Muscle layer of duodenum (tissue), 2 donors: Measurements from ENCODE around the gene SGPP2.

Experiments used
- H3K27ac ChIP-seq: one replicate; pipeline ENCODE4 v1.7.0; 2013; ENCODE audit warnings: mild to moderate bottlenecking, low read length
- H3K27me3 ChIP-seq: one replicate; pipeline ENCODE4 v1.7.0; 2013; ENCODE audit warnings: low read depth, mild to moderate bottlenecking, control low read depth, low read length
- H3K36me3 ChIP-seq, 2 donors: one replicate each; pipeline ENCODE4 v1.7.0; 2013; ENCODE audit warnings: low read length in 2 of 2, control low read depth in 1 of 2, mild to moderate bottlenecking in 1 of 2; ENCODE audit not compliant: insufficient read depth in 2 of 2, control insufficient read depth in 1 of 2
- H3K4me1 ChIP-seq, 2 donors: one replicate each; pipeline ENCODE4 v1.7.0; 2013; ENCODE audit warnings: low read length in 2 of 2, mild to moderate bottlenecking in 2 of 2, control low read depth in 1 of 2, moderate library complexity in 1 of 2; ENCODE audit not compliant: insufficient read depth in 2 of 2, control insufficient read depth in 1 of 2
- H3K4me3 ChIP-seq, 2 donors: one replicate each; pipeline ENCODE4 v1.7.0; 2013; ENCODE audit warnings: low read length in 2 of 2, low read depth in 1 of 2, mild to moderate bottlenecking in 1 of 2
- H3K9me3 ChIP-seq, 2 donors: one replicate each; pipeline ENCODE4 v1.7.0; 2013; ENCODE audit warnings: low read length in 2 of 2, control low read depth in 1 of 2, mild to moderate bottlenecking in 1 of 2; ENCODE audit not compliant: control insufficient read depth in 1 of 2
- donor health status: healthy.

The SGPP2 gene

GRCh38 chr2:222595581-222595980 lies 171.2 kb downstream of the SGPP2 start:
- Histone ChIP-seq H3K9me3 (no peaks in the 10 kb centered on the region), H3K27me3 (no peaks in the 10 kb centered on the region), H3K4me3 (no peak overlapping the region), H3K4me1 (no peaks in the 10 kb centered on the region), H3K36me3 (peaks cover 11 to 40% of the 10 kb centered on the region in 2 donors), H3K27ac (no peak overlapping the region)

- Histone ChIP-seq H3K9me3 (no peaks in the 10 kb centered on the region), H3K27ac (no peak overlapping the region), H3K27me3 (no peaks in the 10 kb centered on the region), H3K4me1 (no peaks in the 10 kb centered on the region), H3K36me3 (peaks cover 17 to 26% of the 10 kb centered on the region in 2 donors), H3K4me3 (no peak overlapping the region)
Observed at GRCh38 chr2:222598611-222599010, 174.3 kb downstream of the SGPP2 start.

- Histone ChIP-seq H3K27ac (no peak overlapping the region), H3K4me3 (no peak overlapping the region), H3K4me1 (no peaks in the 10 kb centered on the region), H3K36me3 (peaks cover 8 to 13% of the 10 kb centered on the region in 2 donors), H3K27me3 (no peaks in the 10 kb centered on the region), H3K9me3 (no peaks in the 10 kb centered on the region)
Observed at GRCh38 chr2:222603501-222603900, 179.2 kb downstream of the SGPP2 start.

GRCh38 chr2:222604749-222605515 lies 180.6 kb downstream of the SGPP2 start:
- H3K36me3 ChIP-seq: peaks cover 1 to 6% of the 10 kb centered on the region in 2 donors
- H3K9me3 ChIP-seq: no peaks in the 10 kb centered on the region
- no peak overlapping the region for H3K27ac ChIP-seq
- no peaks in the 10 kb centered on the region for H3K4me1 ChIP-seq
- no peaks in the 10 kb centered on the region for H3K27me3 ChIP-seq
- H3K4me3 ChIP-seq: no peak overlapping the region

GRCh38 chr2:222606306-222606705 lies 182.0 kb downstream of the SGPP2 start:
- Histone ChIP-seq H3K9me3 (no peaks in the 10 kb centered on the region), H3K27ac (no peak overlapping the region), H3K27me3 (no peaks in the 10 kb centered on the region), H3K36me3 (peaks cover 0 to 10% of the 10 kb centered on the region in 2 donors), H3K4me3 (no peak overlapping the region), H3K4me1 (no peaks in the 10 kb centered on the region)

- H3K36me3 ChIP-seq: peaks cover 8 to 13% of the 10 kb centered on the region in 2 donors
- no peaks in the 10 kb centered on the region for H3K4me1 ChIP-seq
- H3K9me3 ChIP-seq: no peaks in the 10 kb centered on the region
- no peak overlapping the region for H3K27ac ChIP-seq
- H3K4me3 ChIP-seq: no peak overlapping the region
- no peaks in the 10 kb centered on the region for H3K27me3 ChIP-seq
Observed at GRCh38 chr2:222608081-222608480, 183.7 kb downstream of the SGPP2 start.

GRCh38 chr2:222609381-222609780 lies 185.0 kb downstream of the SGPP2 start:
- Histone ChIP-seq H3K4me3 (no peak overlapping the region), H3K9me3 (no peaks in the 10 kb centered on the region), H3K4me1 (no peaks in the 10 kb centered on the region), H3K36me3 (peaks cover 8 to 13% of the 10 kb centered on the region in 2 donors), H3K27me3 (no peaks in the 10 kb centered on the region), H3K27ac (no peak overlapping the region)
